ENCODE results near the gene ZNF830.

ZNF830 gene

GRCh38 chr17:34961093-34961911, at the start of gene ZNF830, which contains the start of gene CCT6B:
Gene ZNF830, plus strand, starts transcription at chr17:34961540. Its CDS starts 27 bp downstream, at chr17:34961567.
Gene CCT6B, minus strand, starts transcription at chr17:34961460. Its CDS starts 67 bp downstream, at chr17:34961393.
- peak; percentile 96 for ATAC-seq
- no peak for TF ChIP-seq TOX (CRISPR knock-in tag; IDR thresholded peaks at IDR 0.05; ENCODE audit: borderline replicate concordance)
- TF ChIP-seq TSHZ2 (CRISPR knock-in tag; IDR thresholded peaks at IDR 0.05): 0 out of 2 replicates have a peak, but pooled peaks have one; percentile 32
- no peak for TF ChIP-seq ZNF565 (CRISPR knock-in tag; conservative IDR thresholded peaks at IDR 0.05; ENCODE audit: low read depth)
- no peak for TF ChIP-seq CREB5 (CRISPR knock-in tag; IDR thresholded peaks at IDR 0.05; ENCODE audit: low read depth)
- no peak for TF ChIP-seq POU6F1 (CRISPR knock-in tag; IDR thresholded peaks at IDR 0.05; ENCODE audit: borderline replicate concordance, low read depth)
- TF ChIP-seq CSDC2 (CRISPR knock-in tag; IDR thresholded peaks at IDR 0.05): peak; percentile 91
- TF ChIP-seq ZNF70 (CRISPR knock-in tag; IDR thresholded peaks at IDR 0.05): no peak

GRCh38 chr17:34913001-34913400, 48.3 kb upstream of the ZNF830 start:
- no peak for ATAC-seq
- no peak for TF ChIP-seq CSDC2 (CRISPR knock-in tag; IDR thresholded peaks at IDR 0.05)
- TF ChIP-seq ZNF565 (CRISPR knock-in tag; conservative IDR thresholded peaks at IDR 0.05; ENCODE audit: low read depth): no peak
- no peak for TF ChIP-seq TCF4 (CRISPR knock-in tag; IDR thresholded peaks at IDR 0.05; ENCODE audit: borderline replicate concordance)
- no peak for TF ChIP-seq BACH2 (CRISPR knock-in tag; IDR thresholded peaks at IDR 0.05; ENCODE audit: borderline replicate concordance)
- no peak for TF ChIP-seq ZNF8 (CRISPR knock-in tag; IDR thresholded peaks at IDR 0.05)
- no peak for TF ChIP-seq ISL1 (CRISPR knock-in tag; IDR thresholded peaks at IDR 0.05)
- no peak for TF ChIP-seq CREB5 (CRISPR knock-in tag; IDR thresholded peaks at IDR 0.05; ENCODE audit: low read depth)
- no peak for TF ChIP-seq ARNTL (CRISPR knock-in tag; IDR thresholded peaks at IDR 0.05; ENCODE audit: borderline replicate concordance, low read depth)
- TF ChIP-seq POU6F1 (CRISPR knock-in tag; IDR thresholded peaks at IDR 0.05; ENCODE audit: borderline replicate concordance, low read depth): no peak
- no peak for TF ChIP-seq ZNF70 (CRISPR knock-in tag; IDR thresholded peaks at IDR 0.05)
- TF ChIP-seq GLIS3 (CRISPR knock-in tag; IDR thresholded peaks at IDR 0.05): no peak
- TF ChIP-seq RARB (CRISPR knock-in tag; IDR thresholded peaks at IDR 0.05): no peak
- TF ChIP-seq PPARA (CRISPR knock-in tag; IDR thresholded peaks at IDR 0.05; ENCODE audit: borderline replicate concordance): no peak
- no peak for TF ChIP-seq CSRNP3 (CRISPR knock-in tag; IDR thresholded peaks at IDR 0.05)
- TF ChIP-seq ZC3H10 (CRISPR knock-in tag; IDR thresholded peaks at IDR 0.05): no peak
- no peak for TF ChIP-seq ZFP30 (CRISPR knock-in tag; IDR thresholded peaks at IDR 0.05)
